HEK293 (cell line): ENCODE results near the gene SULT2B1.

Experiments used
- CTCF ChIA-PET: fragments of 350-600 bp; formaldehyde crosslinking; extraction: SDS; loops from one replicate; lab custom pipeline; 2021; ENCODE audit warnings: antibody characterized with exemption; lab: Yijun Ruan, JAX
- POLR2A ChIA-PET: fragments of 300-600 bp; formaldehyde crosslinking; extraction: SDS; loops from one replicate; lab custom pipeline; 2020; ENCODE audit warnings: antibody characterized with exemption, inconsistent platforms; lab: Yijun Ruan, JAX
- H3K27ac ChIP-seq: fragments of 200-500 bp; sonication (Bioruptor generic); 2 replicates; pipeline ENCODE4 v1.5.1; 2014; ENCODE audit warnings: low read depth, low read length, control low read depth, inconsistent platforms; ENCODE audit errors: extremely low read depth
- H3K36me3 ChIP-seq, 2 experiments: fragments of 200-500 bp in 1 of 2; sonication (Bioruptor generic) in 1 of 2; 1 replicate in 1 of 2; 2 replicates in 1 of 2; pipeline ENCODE4 v1.5.1; 2014 to 2017; ENCODE audit warnings: inconsistent platforms in 2 of 2, low read length in 2 of 2; ENCODE audit not compliant: control insufficient read depth in 2 of 2, insufficient read depth in 1 of 2
- H3K4me1 ChIP-seq: fragments of 200-500 bp; sonication (Bioruptor generic); 2 replicates; pipeline ENCODE4 v1.5.1; 2014; ENCODE audit warnings: mild to moderate bottlenecking, low read length, inconsistent platforms; ENCODE audit not compliant: control insufficient read depth, insufficient read depth
- H3K4me3 ChIP-seq: 2 replicates; pipeline ENCODE4 v1.5.1; 2011; ENCODE audit warnings: low read depth, mild to moderate bottlenecking, control low read depth, low read length, moderate library complexity
- H3K9me3 ChIP-seq: fragments of 200-500 bp; sonication (Bioruptor generic); 2 replicates; pipeline ENCODE4 v1.5.1; 2014; ENCODE audit warnings: low read depth, low read length, inconsistent platforms; ENCODE audit not compliant: control insufficient read depth, insufficient read depth
- BCL6B ChIP-seq: fragments of 450-650 bp; formaldehyde crosslinking; IDR thresholded peaks from 2 replicates; pipeline ENCODE4 v1.5.1; 2017; ENCODE audit warnings: missing biosample characterization, missing genetic modification characterization
- GLIS2 ChIP-seq: fragments of 450-650 bp; formaldehyde crosslinking; IDR thresholded peaks from 2 replicates; pipeline ENCODE4 v1.5.1; 2016; ENCODE audit warnings: missing biosample characterization, missing genetic modification characterization
- HIC1 ChIP-seq: fragments of 450-650 bp; formaldehyde crosslinking; IDR thresholded peaks from 2 replicates; pipeline ENCODE4 v1.5.1; 2016; ENCODE audit warnings: missing biosample characterization, missing genetic modification characterization
- HOXA7 ChIP-seq: sonication (generic); formaldehyde crosslinking; IDR thresholded peaks from 2 replicates; pipeline ENCODE4 v1.8.1; 2022; ENCODE audit warnings: missing genetic modification reagents, borderline replicate concordance
- IKZF3 ChIP-seq: fragments of 450-650 bp; IDR thresholded peaks from 2 replicates; pipeline ENCODE4 v1.5.0; 2018; ENCODE audit warnings: missing biosample characterization, mild to moderate bottlenecking, missing genetic modification characterization, moderate library complexity
- KLF16 ChIP-seq: fragments of 450-650 bp; formaldehyde crosslinking; IDR thresholded peaks from 2 replicates; pipeline ENCODE4 v1.5.1; 2017; ENCODE audit warnings: missing biosample characterization, missing genetic modification characterization
- MZF1 ChIP-seq: fragments of 450-650 bp; formaldehyde crosslinking; IDR thresholded peaks from 2 replicates; pipeline ENCODE4 v1.5.1; 2017; ENCODE audit warnings: missing biosample characterization, missing genetic modification characterization, borderline replicate concordance
- SCRT1 ChIP-seq: fragments of 450-650 bp; formaldehyde crosslinking; IDR thresholded peaks from 2 replicates; pipeline ENCODE4 v1.5.1; 2016; ENCODE audit warnings: missing biosample characterization, missing genetic modification characterization, borderline replicate concordance
- SETDB1 ChIP-seq: IDR thresholded peaks from one replicate; pipeline ENCODE4 v1.6.1; 2017; ENCODE audit warnings: mild to moderate bottlenecking, low read length, moderate library complexity, mixed read lengths; ENCODE audit not compliant: insufficient read length
- SP2 ChIP-seq: fragments of 450-650 bp; formaldehyde crosslinking; IDR thresholded peaks from 2 replicates; pipeline ENCODE4 v1.5.1; 2016; ENCODE audit warnings: missing biosample characterization, missing genetic modification characterization
- TSHZ1 ChIP-seq: fragments of 450-650 bp; formaldehyde crosslinking; IDR thresholded peaks from 2 replicates; pipeline ENCODE4 v1.5.1; 2016; ENCODE audit warnings: missing biosample characterization, missing genetic modification characterization, borderline replicate concordance
- ZBTB26 ChIP-seq: fragments of 450-650 bp; formaldehyde crosslinking; optimal IDR thresholded peaks from 2 replicates; pipeline ENCODE3; 2016; ENCODE audit warnings: missing biosample characterization, mild to moderate bottlenecking, missing genetic modification characterization
- ZBTB48 ChIP-seq: fragments of 450-650 bp; formaldehyde crosslinking; IDR thresholded peaks from 2 replicates; pipeline ENCODE4 v1.5.1; 2016; ENCODE audit warnings: missing biosample characterization, missing genetic modification characterization
- ZBTB8A ChIP-seq: fragments of 450-650 bp; formaldehyde crosslinking; IDR thresholded peaks from 2 replicates; pipeline ENCODE4 v1.5.1; 2016; ENCODE audit warnings: missing biosample characterization, missing genetic modification characterization
- ZFP3 ChIP-seq: fragments of 450-650 bp; formaldehyde crosslinking; IDR thresholded peaks from 2 replicates; pipeline ENCODE4 v1.5.1; 2016; ENCODE audit warnings: low read depth, missing biosample characterization, missing genetic modification characterization
- ZNF19 ChIP-seq: fragments of 450-650 bp; formaldehyde crosslinking; IDR thresholded peaks from 2 replicates; pipeline ENCODE4; 2016; ENCODE audit warnings: missing biosample characterization, missing genetic modification characterization, low read depth
- ZNF221 ChIP-seq: fragments of 450-650 bp; formaldehyde crosslinking; IDR thresholded peaks from 2 replicates; pipeline ENCODE4 v1.5.1; 2017; ENCODE audit warnings: missing biosample characterization, missing genetic modification characterization, borderline replicate concordance
- ZNF26 ChIP-seq: fragments of 450-650 bp; formaldehyde crosslinking; IDR thresholded peaks from 2 replicates; pipeline ENCODE4 v1.5.1; 2016; ENCODE audit warnings: missing biosample characterization, missing genetic modification characterization
- ZNF274 ChIP-seq, 2 experiments: fragments of 200-500 bp in 1 of 2; fragments of 450-650 bp in 1 of 2; sonication (Bioruptor generic) in 1 of 2; formaldehyde crosslinking in 1 of 2; IDR thresholded peaks; 2 replicates each; pipeline versions ENCODE4 v1.5.1 to v1.6.1; 2014 to 2016; ENCODE audit warnings: borderline replicate concordance in 1 of 2, inconsistent platforms in 1 of 2, low read length in 1 of 2, missing biosample characterization in 1 of 2, missing genetic modification characterization in 1 of 2
- ZNF280C ChIP-seq: fragments of 450-650 bp; formaldehyde crosslinking; IDR thresholded peaks from 2 replicates; pipeline ENCODE4 v1.5.1; 2016; ENCODE audit warnings: missing biosample characterization, missing genetic modification characterization
- ZNF530 ChIP-seq: fragments of 450-650 bp; formaldehyde crosslinking; IDR thresholded peaks from 2 replicates; pipeline ENCODE4 v1.5.1; 2016; ENCODE audit warnings: low read depth, missing biosample characterization, missing genetic modification characterization
- ZNF585B ChIP-seq: fragments of 450-650 bp; formaldehyde crosslinking; IDR thresholded peaks from 2 replicates; pipeline ENCODE4 v1.5.1; 2016; ENCODE audit warnings: missing biosample characterization, missing genetic modification characterization
- ZNF600 ChIP-seq: fragments of 450-650 bp; formaldehyde crosslinking; IDR thresholded peaks from 2 replicates; pipeline ENCODE4 v1.5.1; 2016; ENCODE audit warnings: missing biosample characterization, missing genetic modification characterization
- ZNF626 ChIP-seq: fragments of 450-650 bp; sonication (Bioruptor Pico); formaldehyde crosslinking; IDR thresholded peaks from 2 replicates; pipeline ENCODE4 v1.5.1; 2018; ENCODE audit warnings: missing biosample characterization, missing genetic modification characterization, inconsistent platforms
- ZNF837 ChIP-seq: fragments of 450-650 bp; formaldehyde crosslinking; IDR thresholded peaks from 2 replicates; pipeline ENCODE4 v1.5.1; 2016; ENCODE audit warnings: missing biosample characterization, missing genetic modification characterization

The SULT2B1 gene

GRCh38 chr19:48568345-48568886 is 16.4 kb downstream of the SULT2B1 start:
- Histone ChIP-seq H3K4me1 (peaks cover 11% of the 10 kb centered on the region), H3K36me3 (no peaks in the 10 kb centered on the region), H3K9me3 (no peaks in the 10 kb centered on the region), H3K27ac (peak overlapping the region; percentile 58; the same call in 1 of the 2 replicates), H3K4me3 (0 out of 2 replicates have a peak overlapping the region, but pooled peaks have one; percentile 2)
- CTCF ChIA-PET: interaction anchor here (0.6 to 1.8 kb wide), 4 partner anchors 16 to 63 kb away, joined by 3 to 9 read pairs (median 6); no protein-coding TSS in a partner anchor
- POLR2A ChIA-PET: interaction anchor here (0.6 to 1.6 kb wide), 8 partner anchors 8 to 313 kb away, joined by 3 to 9 read pairs (median 4); partner anchors contain the start of genes CARD8, RPL18 and SPHK2
- TF ChIP-seq KLF16 (tag by site-specific recombination): no peak
- TF ChIP-seq ZNF274 (IDR thresholded peaks at IDR 0.05; ENCODE audit: low read length): no peak
- no peak for TF ChIP-seq ZNF274 (tag by site-specific recombination; IDR thresholded peaks at IDR 0.05; ENCODE audit: borderline replicate concordance)
- TF ChIP-seq SP2 (tag by site-specific recombination): no peak
- TF ChIP-seq GLIS2: peak; percentile 55
- peak; percentile 37; the same call in 1 of the 2 replicates for TF ChIP-seq ZBTB48 (tag by site-specific recombination)
- no peak for TF ChIP-seq MZF1
- no peak for TF ChIP-seq ZNF26 (tag by site-specific recombination)
- TF ChIP-seq ZNF530 (tag by site-specific recombination): no peak
- peak; percentile 99 for TF ChIP-seq ZNF600 (tag by site-specific recombination)
- no peak for TF ChIP-seq ZNF280C (tag by site-specific recombination)
- no peak for TF ChIP-seq ZFP3
- TF ChIP-seq ZBTB8A (tag by site-specific recombination): peak; percentile 81
- TF ChIP-seq IKZF3 (tag by site-specific recombination): 0 out of 2 replicates have a peak, but pooled peaks have one; percentile 23
- no peak for TF ChIP-seq ZNF837 (tag by site-specific recombination)
- TF ChIP-seq ZNF221 (tag by site-specific recombination): no peak
- TF ChIP-seq SETDB1: no peak
- no peak for TF ChIP-seq BCL6B
- no peak for TF ChIP-seq SCRT1 (tag by site-specific recombination)
- TF ChIP-seq TSHZ1 (tag by site-specific recombination): no peak
- no peak for TF ChIP-seq ZNF626 (tag by site-specific recombination)
- peak; percentile 13 for TF ChIP-seq ZBTB26 (tag by site-specific recombination)
- no peak for TF ChIP-seq ZNF19 (tag by site-specific recombination)
- no peak for TF ChIP-seq ZNF585B (tag by site-specific recombination)
- no peak for TF ChIP-seq HOXA7
- TF ChIP-seq HIC1: peak; percentile 85
